Measurements from ENCODE around the gene AVL9.
"Not testable (repeated sequence)": the region's sequence is repeated elsewhere in the genome, so short reads cannot be mapped to it uniquely, and the experiment has no call there.

Gene AVL9

DNA sequence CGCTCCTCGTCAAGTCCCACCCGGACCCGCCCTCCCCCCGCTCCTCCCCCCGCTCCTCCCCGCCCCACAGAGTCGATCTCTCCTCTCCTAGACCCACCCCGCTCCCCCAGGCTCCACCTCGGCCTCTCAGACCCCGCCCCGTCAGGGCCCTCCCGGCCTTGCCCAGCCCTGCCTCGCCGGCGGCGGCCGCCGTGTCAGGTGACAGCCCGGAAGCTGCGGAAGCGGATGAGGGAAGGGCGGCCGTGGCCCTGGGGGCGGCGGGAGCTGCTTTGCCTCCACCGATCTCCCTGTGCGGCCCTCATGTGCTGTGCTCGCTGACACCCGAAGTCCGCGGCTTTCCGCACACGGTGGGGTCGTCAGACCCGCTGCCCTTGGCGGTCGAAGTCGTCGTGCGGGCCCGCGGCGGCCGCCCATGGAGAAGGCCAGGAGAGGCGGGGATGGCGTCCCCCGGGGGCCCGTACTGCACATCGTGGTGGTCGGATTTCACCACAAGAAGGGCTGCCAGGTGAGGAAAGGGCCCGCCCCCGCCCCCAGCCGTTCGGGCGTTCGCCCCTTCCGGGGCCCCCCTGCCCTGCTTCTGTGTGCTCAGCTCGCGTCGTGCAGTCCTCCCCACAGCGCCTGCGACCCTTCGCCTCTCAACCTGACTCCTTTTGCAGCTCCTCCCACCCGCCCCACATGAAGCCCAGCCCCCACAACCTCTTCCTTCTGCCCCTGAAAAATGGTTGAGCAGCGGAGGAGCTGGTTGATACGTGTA lies at the start of gene AVL9:
Gene AVL9, plus strand, starts transcription at position 192 of the 754 bp plus-strand sequence. Its CDS starts 221 bp downstream, at position 413.
- peak; percentile 93 for DNase-seq (ENCODE audit: low spot score)

DNA sequence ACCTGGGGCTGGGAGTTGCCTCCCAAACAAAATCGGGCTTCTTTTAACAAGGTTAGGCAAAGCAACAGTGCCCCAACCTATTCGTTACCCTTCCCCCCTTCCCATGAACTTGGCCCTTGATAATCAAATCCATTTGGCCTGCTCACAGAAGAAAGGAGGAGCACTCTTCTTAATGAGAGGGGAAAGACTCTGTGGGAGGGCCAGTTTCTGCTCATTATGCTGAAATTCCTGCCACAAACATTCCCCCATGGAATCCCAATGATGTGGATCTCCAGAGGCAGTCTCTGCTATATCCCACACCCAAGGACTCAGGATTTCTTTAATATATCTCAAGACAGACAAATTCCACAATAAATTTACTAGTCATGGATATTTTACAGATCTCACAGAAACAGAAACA lies 48.1 kb upstream of the AVL9 start:
- no peak for DNase-seq (ENCODE audit: low spot score)

DNA sequence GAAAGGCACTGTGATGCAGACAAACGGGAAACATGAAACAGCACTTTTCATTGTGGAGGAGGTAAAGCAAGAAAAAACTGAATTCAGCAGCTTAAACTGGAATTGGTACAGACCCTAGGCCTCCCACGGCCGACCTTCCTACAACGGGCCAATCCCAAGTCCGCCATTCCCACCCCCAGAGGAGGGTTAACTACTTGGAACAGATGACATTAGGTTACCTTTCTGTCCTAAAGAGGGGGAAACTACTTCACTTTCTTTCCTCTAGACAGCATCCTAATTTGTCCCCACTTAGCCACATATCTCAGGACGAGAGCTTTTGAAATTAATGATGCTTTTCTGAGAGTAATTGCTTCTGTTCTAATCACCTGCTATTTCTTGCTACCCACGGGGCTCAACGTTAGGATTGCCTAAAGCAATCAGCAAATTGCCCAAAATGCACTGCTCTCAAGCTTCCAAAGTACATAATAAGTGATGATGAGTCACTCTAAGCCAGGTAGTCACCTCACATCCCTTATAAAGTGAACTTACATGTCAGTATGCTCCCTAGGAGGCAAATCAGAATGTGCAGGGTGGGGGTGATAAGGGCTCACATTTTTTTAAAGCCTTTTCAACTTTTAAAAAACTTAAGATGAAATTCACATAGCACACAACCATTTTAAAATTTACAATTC lies 41.8 kb upstream of the AVL9 start:
- DNase-seq (ENCODE audit: low spot score): no peak

DNA sequence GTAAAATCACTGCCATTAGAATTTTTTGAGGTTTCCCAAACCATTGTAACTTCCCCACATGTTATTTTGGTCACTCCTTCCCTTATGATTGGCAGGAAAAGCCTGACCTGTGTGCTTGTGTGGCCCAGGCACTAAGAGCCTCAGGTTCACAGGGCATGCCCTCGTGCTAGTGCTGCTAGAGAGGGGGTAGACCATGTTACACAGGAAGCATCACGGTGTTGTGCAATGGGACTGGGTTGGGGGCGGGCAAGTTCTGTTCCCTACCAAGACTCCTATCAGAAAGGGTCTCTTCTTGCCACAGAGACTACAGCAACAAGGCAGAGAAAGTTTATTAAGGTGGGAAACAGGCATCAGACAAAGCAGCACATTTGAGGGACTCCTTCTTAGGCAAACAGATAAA lies 37.3 kb upstream of the AVL9 start:
- DNase-seq (ENCODE audit: low spot score): no peak

DNA sequence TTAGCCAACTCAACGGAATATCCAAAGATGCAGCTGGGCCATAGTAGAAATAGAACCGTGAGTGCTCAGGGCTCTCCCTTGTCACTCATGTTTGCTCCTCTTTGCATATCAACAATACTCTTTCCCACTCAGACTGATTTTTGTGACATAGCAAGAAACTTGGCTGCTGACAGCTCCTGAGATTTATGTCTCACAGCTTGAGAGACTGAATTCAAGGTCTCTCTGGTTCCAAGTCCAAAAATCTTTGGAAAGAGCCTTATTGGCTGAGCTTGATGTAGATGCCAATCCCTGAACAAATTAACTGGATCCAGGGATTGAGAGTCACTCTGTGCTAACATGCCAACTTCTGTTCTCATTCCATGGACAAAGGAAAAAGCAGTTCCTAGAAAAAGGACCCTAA lies 35.5 kb upstream of the AVL9 start:
- no peak for DNase-seq (ENCODE audit: low spot score)

DNA sequence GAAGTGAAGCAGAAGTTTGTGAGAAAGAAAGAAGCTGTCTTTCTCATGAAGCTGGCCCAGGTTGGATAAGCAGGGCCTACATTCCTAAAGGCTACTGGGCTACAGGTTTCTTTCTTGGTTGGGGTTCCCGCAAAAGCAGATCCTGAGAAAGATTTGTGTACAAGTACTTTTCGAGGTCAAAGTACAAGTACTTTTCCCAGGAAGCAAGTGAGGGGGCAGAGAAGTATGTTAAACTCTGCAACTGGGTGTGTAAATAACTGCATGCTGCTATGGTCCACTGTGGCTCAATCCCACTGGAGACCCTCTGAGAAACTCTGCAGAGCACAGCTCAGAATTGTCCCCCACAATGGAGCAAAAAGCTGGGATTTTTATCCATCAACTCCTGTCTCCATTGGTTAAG lies 33.8 kb upstream of the AVL9 start:
- DNase-seq (ENCODE audit: low spot score): no peak

DNA sequence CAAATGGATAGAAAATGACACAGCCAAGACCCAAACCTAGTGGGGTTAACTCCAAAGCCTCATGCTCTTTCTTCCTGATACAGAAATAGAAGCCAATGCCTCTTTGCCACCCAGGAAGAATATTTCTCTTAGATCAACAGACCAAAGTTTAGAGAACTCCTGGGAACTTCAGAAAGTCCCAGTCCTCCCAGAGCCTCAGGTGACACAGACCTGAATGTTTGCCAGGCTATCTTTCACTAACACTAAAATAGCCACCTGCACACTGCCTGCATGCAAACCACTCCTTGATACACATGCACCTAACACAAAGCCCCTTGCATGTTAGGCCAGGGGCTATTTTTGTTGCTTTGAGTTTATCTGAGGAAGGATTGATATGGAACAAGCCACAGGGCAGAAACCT lies 32.8 kb upstream of the AVL9 start:
- no peak for DNase-seq (ENCODE audit: low spot score)

DNA sequence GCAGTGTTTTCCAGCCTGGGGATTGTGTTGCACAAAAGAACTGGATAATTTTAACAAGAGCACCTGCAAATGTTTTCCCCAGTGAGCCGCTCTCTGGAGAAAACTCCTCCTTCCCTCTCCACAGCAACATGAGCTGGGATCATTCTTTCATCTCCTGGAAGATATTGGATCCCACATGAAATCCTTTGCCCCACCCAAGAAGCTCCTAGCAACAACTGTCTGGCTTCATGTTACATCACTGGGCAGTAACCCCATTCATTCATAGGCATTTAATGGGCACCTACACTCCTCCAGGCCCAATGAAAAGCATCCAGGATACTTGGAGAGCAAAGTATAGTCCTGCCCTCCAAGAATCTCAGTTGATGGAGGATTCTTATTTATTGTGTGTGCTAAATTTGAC lies 32.3 kb upstream of the AVL9 start:
- DNase-seq (ENCODE audit: low spot score): no peak

DNA sequence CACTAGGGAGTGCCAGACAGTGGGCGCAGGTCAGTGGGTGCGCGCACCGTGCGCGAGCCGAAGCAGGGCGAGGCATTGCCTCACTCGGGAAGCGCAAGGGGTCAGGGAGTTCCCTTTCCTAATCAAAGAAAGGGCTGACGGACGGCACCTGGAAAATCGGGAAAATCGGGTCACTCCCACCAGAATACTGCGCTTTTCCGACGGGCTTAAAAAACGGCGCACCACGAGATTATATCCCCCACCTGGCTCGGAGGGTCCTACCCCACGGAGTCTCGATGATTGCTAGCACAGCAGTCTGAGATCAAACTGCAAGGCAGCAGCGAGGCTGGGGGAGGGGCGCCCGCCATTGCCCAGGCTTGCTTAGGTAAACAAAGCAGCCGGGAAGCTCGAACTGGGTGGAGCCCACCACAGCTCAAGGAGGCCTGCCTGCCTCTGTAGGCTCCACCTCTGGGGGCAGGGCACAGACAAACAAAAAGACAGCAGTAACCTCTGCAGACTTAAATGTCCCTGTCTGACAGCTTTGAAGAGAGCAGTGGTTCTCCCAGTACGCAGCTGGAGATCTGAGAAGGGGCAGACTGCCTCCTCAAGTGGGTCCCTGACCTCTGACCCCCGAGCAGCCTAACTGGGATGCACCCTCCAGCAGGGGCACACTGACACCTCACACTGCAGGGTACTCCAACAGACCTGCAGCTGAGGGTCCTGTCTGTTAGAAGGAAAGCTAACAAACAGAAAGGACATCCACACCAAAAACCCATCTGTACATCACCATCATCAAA lies 30.5 kb upstream of the AVL9 start:
- not testable (repeated sequence) for DNase-seq (ENCODE audit: low spot score)

DNA sequence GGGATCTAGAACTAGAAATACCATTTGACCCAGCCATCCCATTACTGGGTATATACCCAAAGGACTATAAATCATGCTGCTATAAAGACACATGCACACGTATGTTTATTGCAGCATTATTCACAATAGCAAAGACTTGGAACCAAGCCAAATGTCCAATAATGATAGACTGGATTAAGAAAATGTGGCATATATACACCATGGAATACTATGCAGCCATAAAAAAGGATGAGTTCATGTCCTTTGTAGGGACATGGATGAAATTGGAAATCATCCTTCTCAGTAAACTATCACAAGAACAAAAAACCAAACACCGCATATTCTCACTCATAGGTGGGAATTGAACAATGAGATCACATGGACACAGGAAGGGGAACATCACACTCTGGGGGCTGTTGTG lies 25.3 kb upstream of the AVL9 start:
- not testable (repeated sequence) for DNase-seq (ENCODE audit: low spot score)

DNA sequence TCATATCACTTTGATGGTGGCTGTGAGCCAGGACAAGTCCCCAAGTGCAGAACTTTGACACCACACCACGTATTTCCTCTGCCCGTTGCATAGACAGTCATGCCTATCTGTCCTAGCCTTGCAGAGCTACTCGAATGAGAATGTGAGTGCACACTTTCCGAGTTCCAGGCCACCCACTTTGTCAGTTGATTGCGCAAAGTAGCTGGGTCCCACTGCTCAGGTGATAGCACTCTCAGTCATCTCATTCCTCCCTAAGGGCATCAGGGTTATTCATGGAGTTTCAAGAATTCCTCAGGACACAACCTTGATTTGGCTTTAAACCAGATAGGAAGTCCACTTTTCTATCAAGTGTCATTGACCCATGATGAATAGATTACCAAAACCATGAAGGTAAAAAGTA lies 24.4 kb upstream of the AVL9 start:
- DNase-seq (ENCODE audit: low spot score): no peak

DNA sequence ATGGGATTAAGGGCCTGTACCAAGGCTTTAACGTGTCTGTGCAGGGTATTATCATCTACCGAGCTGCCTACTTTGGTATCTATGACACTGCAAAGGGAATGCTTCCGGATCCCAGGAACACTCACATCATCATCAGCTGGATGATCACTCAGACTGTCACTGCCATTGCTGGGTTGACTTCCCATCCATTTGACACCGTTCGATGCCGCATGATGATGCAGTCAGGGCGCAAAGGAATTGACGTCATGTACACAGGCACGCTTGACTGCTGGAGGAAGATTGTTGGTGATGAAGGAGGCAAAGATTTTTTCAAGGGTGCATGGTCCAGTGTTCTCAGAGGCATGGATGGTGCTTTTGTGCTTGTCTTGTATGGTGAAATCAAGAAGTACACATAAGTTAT lies 23.3 kb upstream of the AVL9 start:
- no peak for DNase-seq (ENCODE audit: low spot score)

DNA sequence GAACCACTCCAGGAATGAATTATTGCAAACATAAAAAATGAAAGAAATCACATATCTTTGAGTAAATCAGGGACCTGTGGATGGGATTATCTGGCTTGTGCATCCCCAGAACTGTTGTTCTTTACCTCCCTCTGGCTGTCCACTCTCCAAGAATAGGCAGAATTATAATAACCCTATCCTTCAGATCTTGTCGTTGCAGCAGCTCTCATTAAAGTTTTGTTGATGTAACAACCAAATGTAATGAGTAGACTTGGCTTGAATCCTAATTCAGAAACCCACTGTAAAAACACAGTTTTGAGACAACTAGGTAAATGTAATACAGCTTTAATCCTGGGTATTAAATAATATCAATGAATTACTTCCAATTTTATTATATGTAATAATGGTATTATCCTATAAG lies 21.3 kb upstream of the AVL9 start:
- no peak for DNase-seq (ENCODE audit: low spot score)

DNA sequence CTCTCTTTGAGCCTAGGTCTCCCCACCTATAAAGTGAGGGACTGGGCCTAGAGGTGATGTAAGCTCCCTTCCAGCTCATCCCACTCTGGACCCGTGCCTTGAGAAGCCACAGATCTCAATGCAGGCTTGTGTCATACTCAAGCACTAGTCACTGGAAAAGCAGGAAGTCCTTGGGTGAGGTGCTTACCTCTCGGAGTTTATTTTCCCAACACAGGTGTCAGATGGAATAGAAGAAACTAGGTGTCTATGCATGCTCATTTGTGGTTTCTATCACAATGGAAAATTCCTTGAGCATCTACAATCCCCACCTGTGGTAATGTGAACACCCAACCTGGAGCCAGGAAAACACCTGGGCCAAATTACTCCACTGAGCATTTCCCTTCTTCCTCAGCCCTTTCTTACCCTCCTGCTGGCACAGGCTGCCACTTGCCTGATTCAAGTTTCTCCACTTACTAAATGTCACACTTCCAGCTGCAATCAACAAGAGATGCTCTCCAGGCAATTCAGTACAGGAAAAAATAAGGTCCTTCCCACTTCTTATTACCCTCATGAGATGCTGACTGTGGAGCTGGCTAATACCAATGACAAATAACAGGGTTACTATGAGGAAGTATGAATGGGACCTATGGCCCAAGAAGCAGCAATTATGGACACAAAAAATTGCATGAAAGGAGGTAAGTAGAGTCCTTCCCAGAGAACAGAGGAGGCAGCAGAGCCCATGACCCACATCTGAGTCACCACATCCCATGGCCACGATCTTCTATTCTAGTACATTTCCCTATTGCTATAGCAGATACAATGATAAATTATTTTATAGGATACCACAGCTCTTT lies 18.3 kb upstream of the AVL9 start:
- DNase-seq (ENCODE audit: low spot score): no peak

DNA sequence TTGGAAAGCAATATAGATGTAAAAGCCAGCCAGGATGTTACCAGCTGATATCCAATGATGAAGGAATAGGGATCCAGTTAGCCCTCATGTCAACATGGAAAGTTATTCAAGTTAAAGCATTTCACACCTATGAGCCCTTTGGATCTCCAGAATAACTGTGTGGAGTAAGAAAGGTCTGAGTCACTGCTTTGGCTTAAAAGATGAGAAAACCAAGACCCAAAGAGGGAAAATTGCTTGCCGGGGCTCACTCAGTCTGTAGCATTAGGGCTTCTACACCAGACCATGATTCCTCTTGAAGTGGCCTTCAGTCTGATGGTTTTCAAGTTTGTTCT lies 17.7 kb upstream of the AVL9 start:
- DNase-seq (ENCODE audit: low spot score): no peak

DNA sequence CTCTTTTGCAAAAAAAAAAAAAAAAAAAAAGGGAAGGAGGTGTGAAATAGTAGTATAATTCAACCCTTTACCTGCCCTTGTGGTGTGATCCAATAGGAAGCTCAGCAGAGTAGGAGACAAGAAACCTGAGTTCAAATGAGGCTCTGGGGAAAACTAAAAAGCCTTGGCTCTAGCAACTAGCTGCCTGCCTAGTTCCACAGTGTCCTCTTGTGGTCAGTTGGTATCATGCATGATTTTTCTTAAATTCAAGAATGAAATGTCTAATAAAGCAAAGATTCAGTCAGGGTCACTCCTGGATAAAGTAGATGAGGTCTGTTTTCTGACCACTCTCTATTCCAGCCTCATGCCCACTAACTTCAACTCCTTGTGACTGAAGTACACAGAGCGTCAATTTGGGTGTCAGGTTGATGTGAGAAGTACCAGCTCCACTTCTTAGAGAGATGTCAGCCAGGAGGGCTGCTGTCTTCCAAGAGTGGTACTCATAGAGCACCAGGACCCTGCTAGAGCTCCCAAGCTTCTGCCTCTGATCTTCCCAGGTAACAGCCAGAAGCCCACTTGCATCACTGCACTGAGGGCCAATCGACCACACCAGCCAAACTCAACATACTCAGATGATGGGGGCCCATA lies 15.6 kb upstream of the AVL9 start:
- DNase-seq (ENCODE audit: low spot score): peak; percentile 23

DNA sequence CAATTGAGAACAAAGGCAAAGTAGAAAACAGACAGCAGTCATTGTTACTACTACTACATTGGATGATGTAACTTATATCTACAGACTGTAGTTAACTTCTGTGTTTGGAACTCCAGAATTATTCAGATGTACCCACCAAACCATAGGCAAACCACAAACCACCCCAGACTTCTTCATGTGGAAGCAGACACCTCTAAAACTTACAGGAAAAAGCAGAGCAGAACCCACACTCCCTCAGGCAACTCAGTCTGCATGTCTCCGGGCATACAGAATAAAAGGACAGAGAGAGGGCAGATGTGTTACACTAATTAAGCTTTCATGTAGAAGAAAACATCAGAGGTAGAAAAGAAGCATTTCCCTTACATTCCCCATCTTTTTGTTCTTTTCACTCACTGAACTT lies 14.1 kb upstream of the AVL9 start:
- DNase-seq (ENCODE audit: low spot score): no peak

DNA sequence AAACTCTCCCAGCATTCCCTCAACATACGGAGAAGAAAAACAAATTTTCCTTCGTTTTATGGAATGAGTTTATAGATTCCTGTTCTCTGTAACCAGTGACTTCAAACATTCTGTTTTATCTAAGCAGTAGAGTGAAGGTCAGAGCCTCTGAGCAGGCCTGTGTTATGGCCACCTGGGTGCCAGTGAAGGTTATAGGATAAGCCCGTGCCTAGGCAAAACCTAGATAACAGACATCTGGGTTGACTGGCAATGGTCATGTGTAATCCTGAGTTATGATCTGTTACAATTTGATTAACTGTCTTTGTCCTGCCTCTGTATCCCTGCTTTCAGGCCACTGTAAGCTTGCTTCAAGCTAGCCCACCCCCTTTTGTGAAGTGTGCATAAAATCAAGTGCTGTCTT lies 13.4 kb upstream of the AVL9 start:
- DNase-seq (ENCODE audit: low spot score): no peak

DNA sequence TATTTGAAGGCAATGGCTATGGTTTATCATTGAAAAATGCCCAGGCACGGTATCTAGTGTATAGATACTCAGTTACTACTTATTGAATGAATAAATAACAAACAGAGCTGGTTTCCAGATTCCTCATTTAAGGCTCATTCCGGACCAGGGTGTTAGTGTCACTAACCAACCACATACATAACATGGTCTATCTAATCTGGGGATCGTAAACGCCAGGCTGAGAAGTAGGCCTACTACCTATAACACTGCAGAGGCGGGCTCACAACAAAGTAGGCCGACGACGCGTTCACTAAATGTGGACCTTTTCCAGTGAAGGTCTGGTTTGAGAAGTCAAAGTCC lies 5.5 kb upstream of the AVL9 start:
- no peak for DNase-seq (ENCODE audit: low spot score)

DNA sequence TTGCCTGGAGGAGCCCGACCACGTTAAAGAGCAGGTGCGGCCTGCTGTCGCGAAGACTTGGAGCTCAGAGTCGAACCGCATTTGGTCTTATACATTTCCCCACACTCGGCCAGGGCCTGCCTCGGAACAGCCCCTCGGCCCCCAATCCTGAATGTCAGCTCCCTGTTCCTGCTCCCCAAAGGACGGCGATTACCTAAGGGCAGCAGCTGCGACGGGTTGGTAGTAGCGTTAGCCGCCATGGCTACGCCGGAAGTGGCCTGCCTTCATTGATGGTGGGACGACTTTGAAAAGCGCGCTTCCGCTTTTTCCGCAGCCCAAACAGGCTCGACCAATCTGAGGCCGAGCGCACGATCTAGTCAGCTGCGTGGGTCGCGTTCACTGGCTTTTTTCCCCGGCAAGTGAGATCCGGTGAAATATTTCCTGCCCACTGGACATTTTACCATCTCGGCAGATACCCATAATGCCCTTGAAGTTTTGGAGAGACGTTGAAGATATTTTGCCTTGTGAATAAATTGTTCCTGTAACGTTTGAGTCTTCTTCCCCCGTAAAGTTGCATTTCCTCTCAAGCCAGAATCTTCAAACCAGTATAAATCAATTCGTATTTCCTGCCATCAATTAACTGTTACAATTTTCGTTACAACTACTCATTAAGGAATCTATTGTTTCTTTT lies 5.0 kb upstream of the AVL9 start, which contains the start of gene LSM5:
Gene LSM5, minus strand, starts transcription at position 254 of the 670 bp plus-strand sequence. Its CDS starts 15 bp downstream, at position 239.
- DNase-seq (ENCODE audit: low spot score): peak; percentile 90

DNA sequence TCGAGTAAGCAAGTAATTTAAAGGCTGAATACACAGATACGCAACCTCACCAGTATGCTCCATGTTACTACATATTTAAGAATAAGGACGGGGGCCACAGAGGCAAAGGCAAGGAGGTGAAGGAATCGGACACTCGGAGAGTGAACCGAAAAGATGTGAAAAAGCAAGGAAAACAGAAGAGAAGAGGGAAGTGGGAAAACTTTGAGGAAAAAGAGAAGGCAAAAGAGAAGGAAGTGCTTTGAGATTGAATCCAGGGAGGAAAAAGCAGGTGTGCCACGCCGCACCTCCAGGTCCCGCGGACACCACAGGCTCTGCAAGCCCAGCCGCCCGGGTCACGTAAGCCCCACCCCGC lies 367 bp upstream of the AVL9 start:
- no peak for DNase-seq (ENCODE audit: low spot score)
